ENCODE measurements around the gene MAD1L1. TPM values are rescaled to one million over a fixed set of nuclear protein-coding genes. Genes with fewer than 3 reads are reported as not detected.

Gene MAD1L1
- total RNA-seq, 1 experiment from 2014 or later = 50.8 TPM

- CTCF ChIA-PET = no interaction called here
- no peaks in the 10 kb centered on the region for H3K4me1 ChIP-seq (replicated peaks; ENCODE audit: insufficient read depth)
- no peaks in the 10 kb centered on the region for H3K36me3 ChIP-seq (ENCODE audit: low read depth)
- 0 out of 2 replicates have a peak, but pooled peaks cover 3% of the 10 kb centered on the region for H4K20me1 ChIP-seq (ENCODE audit: insufficient read depth)
- H3K4me2 ChIP-seq = no peak overlapping the region
- no peaks in the 10 kb centered on the region for H3F3A ChIP-seq (ENCODE audit: insufficient read depth, low read depth)
- no peaks in the 10 kb centered on the region for H3K79me2 ChIP-seq (ENCODE audit: low read depth)
- POLR2A ChIA-PET (ENCODE audit: unreplicated experiment) = no interaction called here
- no peak for TF ChIP-seq EZH2 (IDR thresholded peaks at IDR 0.05; ENCODE audit: low read depth)
- TF ChIP-seq CTCF (conservative IDR thresholded peaks at IDR 0.05) = no peak
- H3K27ac ChIP-seq = no peak overlapping the region
- H2AFZ ChIP-seq = no peak overlapping the region
- no peaks in the 10 kb centered on the region for H3K9me2 ChIP-seq (ENCODE audit: insufficient read depth)
- DNase-seq = no peak
- no peaks in the 10 kb centered on the region for H3K27me3 ChIP-seq (ENCODE audit: insufficient read depth, low read depth)
- intact Hi-C loops (cut with micrococcal nuclease; ENCODE audit: unreplicated experiment) = no loop called here
- no peak overlapping the region for H3K4me3 ChIP-seq
- H3K9me3 ChIP-seq (ENCODE audit: insufficient read depth, low read depth) = no peaks in the 10 kb centered on the region
- no TSS peak for BruUV-seq (replicated peaks)
Observed at GRCh38 chr7:1920881-1921280, 311.9 kb downstream of the MAD1L1 start.

GRCh38 chr7:1920266-1920681, 312.5 kb downstream of the MAD1L1 start:
- DNase-seq = no peak
- Histone ChIP-seq H3K4me2 (no peak overlapping the region), H3K79me2 (ENCODE audit: low read depth) (no peaks in the 10 kb centered on the region), H3K4me3 (no peak overlapping the region), H3K27ac (no peak overlapping the region), H2AFZ (no peak overlapping the region), H3K27me3 (ENCODE audit: insufficient read depth, low read depth) (no peaks in the 10 kb centered on the region), H3K9me3 (ENCODE audit: insufficient read depth, low read depth) (no peaks in the 10 kb centered on the region), H3F3A (ENCODE audit: insufficient read depth, low read depth) (no peaks in the 10 kb centered on the region), H4K20me1 (ENCODE audit: insufficient read depth) (0 out of 2 replicates have a peak, but pooled peaks cover 3% of the 10 kb centered on the region), H3K9me2 (ENCODE audit: insufficient read depth) (no peaks in the 10 kb centered on the region), H3K4me1 (replicated peaks; ENCODE audit: insufficient read depth) (no peaks in the 10 kb centered on the region), H3K36me3 (ENCODE audit: low read depth) (no peaks in the 10 kb centered on the region)
- TF ChIP-seq EZH2 (IDR thresholded peaks at IDR 0.05; ENCODE audit: low read depth) (no peak), CTCF (conservative IDR thresholded peaks at IDR 0.05) (no peak)
- no TSS peak for BruUV-seq (replicated peaks)
- ChIA-PET POLR2A (ENCODE audit: unreplicated experiment) (no interaction called here), CTCF (no interaction called here)
- intact Hi-C loops (cut with micrococcal nuclease; ENCODE audit: unreplicated experiment) = no loop called here

GRCh38 chr7:1919539-1920265, 313.0 kb downstream of the MAD1L1 start:
- Histone ChIP-seq H3K4me1 (replicated peaks; ENCODE audit: insufficient read depth) (no peaks in the 10 kb centered on the region), H4K20me1 (ENCODE audit: insufficient read depth) (0 out of 2 replicates have a peak, but pooled peaks cover 3% of the 10 kb centered on the region), H2AFZ (no peak overlapping the region), H3K36me3 (ENCODE audit: low read depth) (no peaks in the 10 kb centered on the region), H3K9me2 (ENCODE audit: insufficient read depth) (no peaks in the 10 kb centered on the region), H3K9me3 (ENCODE audit: insufficient read depth, low read depth) (no peaks in the 10 kb centered on the region), H3K27me3 (ENCODE audit: insufficient read depth, low read depth) (no peaks in the 10 kb centered on the region), H3K4me3 (no peak overlapping the region), H3K79me2 (ENCODE audit: low read depth) (no peaks in the 10 kb centered on the region), H3K4me2 (no peak overlapping the region), H3K27ac (no peak overlapping the region), H3F3A (ENCODE audit: insufficient read depth, low read depth) (no peaks in the 10 kb centered on the region)
- ChIA-PET POLR2A (ENCODE audit: unreplicated experiment) (no interaction called here), CTCF (no interaction called here)
- intact Hi-C loops (cut with micrococcal nuclease; ENCODE audit: unreplicated experiment) = no loop called here
- no peak for DNase-seq
- BruUV-seq (replicated peaks) = no TSS peak
- no peak for TF ChIP-seq EZH2 (IDR thresholded peaks at IDR 0.05; ENCODE audit: low read depth)
- no peak for TF ChIP-seq CTCF (conservative IDR thresholded peaks at IDR 0.05)

Data from PC-9 (cell line).